ENCODE measurements around the gene NES. TPM values are rescaled to one million over a fixed set of nuclear protein-coding genes. Genes with fewer than 3 reads are reported as not detected.
A peak's percentile ranks its signal among the peaks of the same experiment; 100 is the strongest.

Gene NES
- total RNA-seq, 1 experiment from 2014 or later: 8.4 TPM

DNA sequence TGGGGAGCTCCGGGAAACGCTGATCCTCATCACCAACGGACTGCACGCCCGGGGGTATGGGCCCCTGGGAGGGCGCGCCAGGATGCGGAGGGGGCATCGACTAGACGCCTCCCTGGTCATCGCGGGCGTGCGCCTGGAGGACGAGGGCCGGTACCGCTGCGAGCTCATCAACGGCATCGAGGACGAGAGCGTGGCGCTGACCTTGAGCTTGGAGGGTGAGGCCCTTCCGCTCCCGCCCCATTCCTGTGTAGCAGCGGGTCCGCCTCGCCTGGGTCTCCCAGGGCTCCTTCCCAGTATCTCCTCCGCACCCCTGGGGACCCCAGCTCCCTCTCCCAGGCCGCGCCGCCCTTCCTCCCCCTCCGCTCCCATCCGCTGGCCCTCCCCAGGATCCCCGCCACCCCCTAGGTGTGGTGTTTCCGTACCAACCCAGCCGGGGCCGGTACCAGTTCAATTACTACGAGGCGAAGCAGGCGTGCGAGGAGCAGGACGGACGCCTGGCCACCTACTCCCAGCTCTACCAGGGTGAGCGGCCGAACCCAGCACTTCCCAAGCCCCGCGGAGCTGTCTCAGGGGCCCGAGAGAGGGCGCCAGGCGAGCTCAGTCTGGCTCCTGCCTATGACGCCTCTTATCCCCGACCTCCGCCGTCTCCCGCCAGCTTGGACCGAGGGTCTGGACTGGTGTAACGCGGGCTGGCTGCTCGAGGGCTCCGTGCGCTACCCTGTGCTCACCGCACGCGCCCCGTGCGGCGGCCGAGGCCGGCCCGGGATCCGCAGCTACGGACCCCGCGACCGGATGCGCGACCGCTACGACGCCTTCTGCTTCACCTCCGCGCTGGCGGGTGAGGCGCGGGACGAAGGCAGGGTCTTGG is 53.0 kb downstream of the NES start:
- BruUV-seq (replicated peaks): no TSS peak
- H2AFZ ChIP-seq (ENCODE audit: low read depth, low read length, poor library complexity, severe bottlenecking): no peak overlapping the region
- no peak overlapping the region for H3K4me2 ChIP-seq (ENCODE audit: low read length)
- no peak for TF ChIP-seq POLR2A (IDR thresholded peaks at IDR 0.05; ENCODE audit: borderline replicate concordance, extremely low read depth, insufficient read depth, insufficient read length)
- TF ChIP-seq, protein P1, sequence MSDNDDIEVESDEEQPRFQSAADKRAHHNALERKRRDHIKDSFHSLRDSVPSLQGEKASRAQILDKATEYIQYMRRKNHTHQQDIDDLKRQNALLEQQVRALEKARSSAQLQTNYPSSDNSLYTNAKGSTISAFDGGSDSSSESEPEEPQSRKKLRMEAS (IDR thresholded peaks at IDR 0.05): no peak
- TF ChIP-seq POLR2AphosphoS5 (IDR thresholded peaks at IDR 0.05; ENCODE audit: low read depth, low read length): no peak
- no peak for TF ChIP-seq JUND (IDR thresholded peaks at IDR 0.05)
- TF ChIP-seq, protein P2, sequence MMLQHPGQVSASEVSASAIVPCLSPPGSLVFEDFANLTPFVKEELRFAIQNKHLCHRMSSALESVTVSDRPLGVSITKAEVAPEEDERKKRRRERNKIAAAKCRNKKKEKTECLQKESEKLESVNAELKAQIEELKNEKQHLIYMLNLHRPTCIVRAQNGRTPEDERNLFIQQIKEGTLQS (IDR thresholded peaks at IDR 0.05): no peak
- TF ChIP-seq EZH2phosphoT487 (IDR thresholded peaks at IDR 0.05; ENCODE audit: borderline replicate concordance): no peak
- TF ChIP-seq ZFX (IDR thresholded peaks at IDR 0.05): no peak
- TF ChIP-seq YY1 (IDR thresholded peaks at IDR 0.05; ENCODE audit: extremely low read depth, insufficient replicate concordance, low read depth, low read length): no peak
- H3K36me3 ChIP-seq (ENCODE audit: control insufficient read depth in 1 of 2, insufficient read depth in 2 of 2, low read length in 2 of 2): no peaks in the 10 kb centered on the region
- ChIA-PET RAD21 (ENCODE audit: low non-redundant PET in 1 of 2, low total read pairs in 2 of 2, uncharacterized antibody in 2 of 2, unreplicated experiment in 2 of 2) (interaction anchor here in 1 of 2 experiments (0.6 kb wide), 1 partner anchor 52 kb away, joined by 3 read pairs; no protein-coding TSS in a partner anchor), POLR2A (no interaction called here), CTCF (interaction anchor here (1.0 to 1.1 kb wide), 2 partner anchors 37 to 82 kb away, joined by 3 read pairs; no protein-coding TSS in a partner anchor)
- no peak overlapping the region for H3K4me3 ChIP-seq (replicated peaks in 1 of 2; ENCODE audit: low read depth in 1 of 2, low read length in 2 of 2)
- no peaks in the 10 kb centered on the region for H3K79me2 ChIP-seq (ENCODE audit: insufficient read depth, low read length)
- no peak overlapping the region for H3K27ac ChIP-seq (ENCODE audit: low read depth, low read length)
- H3K27me3 ChIP-seq (ENCODE audit: insufficient read depth, low read length): no peaks in the 10 kb centered on the region
- ATAC-seq: peak; percentile 35; the same call in 1 of the 2 replicates
- H3K9me3 ChIP-seq (ENCODE audit: control insufficient read depth in 1 of 2, insufficient read depth in 1 of 2, low read depth in 1 of 2, low read length in 2 of 2): no peaks in the 10 kb centered on the region
- no peaks in the 10 kb centered on the region for H3K9me2 ChIP-seq (ENCODE audit: insufficient read depth)
- peaks cover 3 to 7% of the 10 kb centered on the region in 2 experiments; a peak in 2 of 4 replicates for H3K4me1 ChIP-seq (ENCODE audit: control insufficient read depth in 1 of 2, insufficient read depth in 2 of 2, low read length in 2 of 2)
- no peaks in the 10 kb centered on the region for H4K20me1 ChIP-seq (ENCODE audit: insufficient read depth)
- DNase-seq (ENCODE audit: low read depth, low spot score): no peak
- intact Hi-C loops (cut with micrococcal nuclease): loop anchor here (10.0 kb wide), 1 partner anchor 301 kb away; the partner anchor contains the start of gene LRRC71
- H3K9ac ChIP-seq (ENCODE audit: low read length): no peak overlapping the region
